RKO (cell line): ENCODE results near the gene VASN.
A peak's percentile ranks its signal among the peaks of the same experiment; 100 is the strongest.

ENCODE experiments used
- DNase-seq: peaks from one replicate; pipeline ENCODE4 v3.0.0-alpha.2; 2016; ENCODE audit warnings: low spot score

Gene VASN

DNA sequence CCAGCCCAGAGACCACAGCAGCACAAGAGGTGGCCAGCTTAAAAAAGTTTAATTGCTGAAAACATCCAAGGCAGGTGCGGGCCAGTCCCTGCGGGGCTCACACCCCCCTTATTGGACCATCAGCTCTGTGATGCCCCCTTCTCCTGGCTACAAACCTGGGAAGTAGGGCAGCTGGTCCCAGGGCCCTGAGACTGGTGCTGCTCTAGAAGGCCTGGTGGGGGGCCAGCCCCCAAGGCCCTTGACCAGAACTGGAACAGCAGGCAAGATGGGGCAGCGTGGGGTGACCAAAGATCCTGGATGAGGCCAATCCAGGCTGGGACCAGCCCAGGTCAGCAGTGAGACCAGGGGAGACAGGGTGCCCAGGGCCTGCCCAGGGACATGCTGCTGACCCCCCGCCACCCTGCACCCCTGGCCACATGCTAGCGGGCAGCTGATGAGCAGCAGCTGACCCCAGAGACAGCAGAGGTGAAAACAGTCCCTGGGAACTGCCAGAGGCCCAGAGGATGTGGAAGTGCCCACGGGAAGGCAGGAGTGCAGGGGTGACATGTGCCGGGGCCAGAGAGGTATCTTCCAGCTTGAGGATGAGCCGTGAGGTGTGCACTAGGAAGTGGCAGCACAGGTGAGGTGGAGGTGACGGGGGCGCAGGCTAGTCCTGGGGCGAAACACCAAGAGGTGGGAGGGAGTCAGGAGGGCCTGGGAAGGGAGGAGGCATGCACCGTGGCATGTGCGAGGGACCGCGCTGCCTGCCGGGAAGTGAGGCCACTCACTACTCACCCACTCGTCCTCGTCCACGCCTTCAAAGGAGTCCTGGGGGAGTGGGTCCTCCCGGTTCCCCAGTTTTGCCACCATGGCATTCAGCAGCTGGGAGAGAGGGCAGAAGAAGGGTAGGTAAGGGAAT lies 16.9 kb upstream of the VASN start:
- no peak for DNase-seq

DNA sequence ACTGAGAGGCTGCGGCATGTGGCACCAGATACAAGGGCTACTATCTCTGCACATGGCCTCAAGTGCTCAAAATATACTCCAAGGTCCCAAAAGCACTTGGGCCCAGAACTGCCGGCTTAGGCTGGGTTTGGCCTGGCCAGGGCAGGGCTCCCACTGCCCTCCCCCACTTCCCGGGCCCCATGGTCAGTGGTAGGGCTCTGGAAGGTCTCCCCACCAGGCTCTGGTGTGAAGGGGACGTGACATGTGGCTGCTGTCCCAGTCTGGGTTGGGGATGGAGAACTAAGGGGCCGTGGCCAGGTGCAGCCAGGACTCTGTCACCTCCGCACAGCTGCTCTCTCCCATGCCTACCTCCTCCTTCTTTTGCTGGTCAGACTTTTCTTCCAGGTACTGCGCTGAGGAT lies 14.8 kb upstream of the VASN start:
- DNase-seq, result no peak

DNA sequence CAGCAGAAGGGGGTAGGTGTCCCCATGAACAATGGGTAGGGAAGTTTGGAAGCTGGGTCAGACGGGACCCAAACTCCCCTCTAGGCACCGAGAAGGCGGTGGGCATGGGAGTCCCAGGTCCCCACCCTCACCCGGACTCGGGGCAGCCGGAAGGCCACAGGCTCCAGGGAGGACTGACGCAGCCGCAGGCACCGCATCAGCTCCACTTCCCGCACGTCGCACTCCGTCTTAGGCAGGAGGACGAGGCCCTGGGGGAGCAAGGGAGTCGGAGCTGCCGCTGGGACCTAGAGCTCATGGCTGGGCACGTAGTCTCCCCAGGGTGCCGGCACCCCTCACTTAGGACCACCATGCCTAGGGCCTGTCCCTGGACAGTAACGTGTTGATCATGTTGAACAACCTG lies 13.4 kb upstream of the VASN start:
- no peak for DNase-seq

DNA sequence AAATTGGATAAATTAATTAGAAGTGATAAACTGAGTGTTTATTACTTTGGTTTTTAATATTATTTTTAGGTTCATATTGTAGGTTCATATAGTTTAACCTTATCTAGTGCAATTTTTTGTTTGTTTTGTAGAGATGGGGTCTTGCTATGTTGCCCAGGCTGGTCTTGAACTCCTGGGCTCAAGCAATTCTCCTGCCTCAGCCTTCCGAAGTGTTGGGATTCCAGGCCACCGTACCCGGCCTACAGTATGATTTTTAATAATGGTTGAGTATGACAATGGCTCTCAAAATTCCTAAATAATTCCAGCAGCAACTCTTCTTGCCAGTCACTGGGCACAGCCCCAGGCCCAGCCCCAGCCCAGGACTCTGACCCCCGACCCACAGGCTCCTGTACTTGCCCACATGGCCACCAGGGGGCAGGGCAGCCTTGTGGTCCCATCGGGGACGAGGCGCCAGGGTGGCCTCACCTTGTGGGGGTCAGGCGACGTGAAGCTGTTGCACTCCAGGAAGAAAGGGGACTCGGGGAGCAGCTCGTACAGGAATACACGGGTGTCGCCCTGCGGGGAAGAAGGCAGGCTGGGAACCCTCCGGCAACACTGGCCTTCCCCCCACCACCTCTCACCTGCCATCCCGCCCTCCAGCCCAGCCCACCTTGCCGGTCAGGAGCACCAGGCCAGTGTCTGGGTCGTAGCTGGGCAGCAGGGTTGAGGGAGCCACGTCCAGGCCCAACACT lies 12.7 kb upstream of the VASN start:
- DNase-seq, result no peak

DNA sequence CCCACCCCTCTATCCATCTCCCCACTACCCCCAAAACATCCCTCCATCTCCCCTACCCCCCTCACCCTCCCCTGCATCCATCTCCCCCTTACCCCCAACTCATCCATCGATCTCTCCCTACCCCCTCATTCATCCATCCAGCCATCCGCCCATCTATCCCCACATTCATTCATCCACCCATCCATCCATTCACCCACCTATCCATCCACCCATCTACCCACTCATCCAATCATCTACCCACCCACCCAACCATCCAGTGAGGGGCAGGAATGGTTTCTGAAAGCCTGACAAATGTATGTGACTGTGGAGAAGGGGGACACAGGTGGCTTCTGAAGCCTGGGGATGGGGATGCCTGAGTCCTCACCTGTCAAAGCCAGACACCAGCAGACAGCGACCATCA lies 11.7 kb upstream of the VASN start:
- no peak for DNase-seq

DNA sequence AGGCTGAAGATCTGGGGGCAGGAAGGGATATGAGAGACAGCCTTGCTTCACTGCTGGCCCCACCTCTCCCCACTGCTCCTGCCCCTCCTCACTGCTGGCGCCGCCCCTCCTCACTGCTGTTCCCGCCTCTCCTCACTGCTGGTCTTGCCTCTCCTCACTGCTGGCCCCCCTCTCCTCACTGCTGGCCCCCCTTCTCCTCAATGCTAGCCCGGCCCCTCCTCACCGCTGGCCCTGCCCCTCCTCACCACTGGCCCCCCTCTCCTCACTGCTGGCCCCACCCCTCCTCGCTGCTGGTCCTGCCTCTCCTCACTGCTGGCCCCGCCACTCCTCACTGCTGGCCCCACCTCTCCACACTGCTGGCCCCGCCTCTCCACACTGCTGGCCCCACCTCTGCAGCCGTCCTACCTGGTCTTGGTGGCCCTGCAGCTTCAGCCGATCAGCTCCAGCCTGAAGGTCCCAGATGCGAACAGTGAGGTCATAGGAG lies 11.1 kb upstream of the VASN start:
- DNase-seq, result no peak

DNA sequence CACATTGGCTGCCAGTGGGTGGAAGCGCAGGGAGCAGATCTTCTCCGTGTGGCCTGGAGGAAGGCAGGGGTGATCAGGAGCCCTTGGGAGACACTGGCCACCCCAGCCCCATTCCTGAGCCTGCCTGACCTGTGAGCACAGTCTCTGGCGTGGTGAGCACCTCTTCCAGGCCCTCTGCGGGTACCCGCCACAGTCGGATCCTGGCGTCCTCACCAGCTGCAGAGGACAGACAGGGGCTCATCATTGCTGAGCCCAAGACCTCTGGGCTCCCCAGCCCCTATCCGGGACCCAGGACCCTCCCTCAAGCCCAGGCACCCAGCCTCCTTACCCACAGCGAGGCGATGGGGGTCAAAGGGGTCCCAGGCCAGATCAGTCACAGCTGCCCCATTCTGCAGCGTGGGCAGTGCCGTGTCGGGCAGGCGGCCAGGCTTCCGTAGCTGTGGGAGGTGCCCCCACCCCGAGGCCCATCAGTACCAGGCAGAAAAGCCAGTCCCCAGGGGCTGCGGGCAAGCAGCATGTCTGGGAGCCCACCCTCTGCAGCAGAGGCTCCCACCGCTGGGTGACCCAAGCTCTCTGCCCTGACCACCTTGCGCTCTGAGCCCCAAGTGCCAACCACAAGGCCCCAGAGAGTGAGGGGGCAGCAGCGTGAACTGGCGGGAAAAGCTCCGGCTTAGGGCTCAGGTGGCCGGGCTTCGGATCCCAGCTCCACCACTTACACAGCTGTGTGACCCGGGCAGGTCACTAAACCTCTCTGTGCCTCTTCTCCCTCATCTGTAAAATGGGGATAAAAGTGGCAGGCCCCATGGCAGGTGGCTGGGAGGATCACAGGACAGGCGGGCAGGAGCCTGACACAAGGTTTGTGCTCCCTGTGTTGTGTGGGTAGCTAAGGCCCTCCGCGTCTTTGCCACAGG lies 10.4 kb upstream of the VASN start:
- DNase-seq, result no peak

DNA sequence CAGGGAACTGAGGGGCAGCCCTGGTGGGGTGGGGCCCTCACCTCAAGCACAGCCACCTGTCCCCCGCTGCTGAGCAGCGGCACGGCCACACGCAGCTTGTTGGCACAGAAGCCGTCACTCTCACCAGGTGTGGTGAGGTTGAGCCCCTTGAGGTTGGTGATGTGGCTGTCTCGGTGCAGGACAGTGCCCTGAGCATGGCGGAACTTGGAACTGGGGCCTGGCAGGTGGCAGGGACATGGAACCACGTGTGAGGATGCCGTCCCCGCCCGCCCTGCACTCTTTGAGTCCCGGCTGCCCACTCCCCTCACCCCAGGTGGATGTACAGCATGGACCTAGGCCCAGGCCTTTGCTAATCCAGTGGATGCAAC lies 9.7 kb upstream of the VASN start:
- no peak for DNase-seq

DNA sequence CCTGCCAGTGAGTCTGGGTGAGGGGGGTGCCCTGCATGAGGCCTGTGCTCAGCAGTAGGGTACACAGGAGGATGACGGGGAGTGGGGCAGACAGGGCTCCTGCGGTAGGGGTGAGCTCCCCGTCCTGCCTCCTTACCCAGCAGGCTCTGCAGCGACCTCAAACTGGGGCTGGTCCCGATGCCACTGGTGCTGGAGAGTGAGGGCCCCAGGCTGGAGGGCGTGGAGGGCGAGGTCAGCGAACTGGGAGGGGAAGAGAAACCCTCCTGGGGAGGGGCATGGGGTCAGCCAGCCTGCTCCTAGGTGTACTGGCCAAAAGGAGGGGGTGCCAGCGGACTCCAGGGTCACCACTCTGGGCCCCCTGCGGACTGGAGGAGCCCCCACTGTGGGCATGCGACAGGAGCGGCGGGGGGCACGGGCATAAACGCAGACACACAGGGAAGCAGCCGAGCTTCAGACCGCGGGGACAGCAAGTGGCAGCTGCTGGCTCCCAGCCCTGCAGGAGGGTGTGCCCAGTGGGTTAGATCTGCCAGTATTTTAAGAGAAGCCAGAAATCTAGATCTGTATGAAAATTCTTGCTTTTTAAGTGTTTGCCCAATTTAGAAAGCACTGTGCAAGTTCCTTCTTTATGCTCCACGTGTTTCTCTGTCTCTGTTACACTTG lies 9.0 kb upstream of the VASN start:
- DNase-seq, result no peak

DNA sequence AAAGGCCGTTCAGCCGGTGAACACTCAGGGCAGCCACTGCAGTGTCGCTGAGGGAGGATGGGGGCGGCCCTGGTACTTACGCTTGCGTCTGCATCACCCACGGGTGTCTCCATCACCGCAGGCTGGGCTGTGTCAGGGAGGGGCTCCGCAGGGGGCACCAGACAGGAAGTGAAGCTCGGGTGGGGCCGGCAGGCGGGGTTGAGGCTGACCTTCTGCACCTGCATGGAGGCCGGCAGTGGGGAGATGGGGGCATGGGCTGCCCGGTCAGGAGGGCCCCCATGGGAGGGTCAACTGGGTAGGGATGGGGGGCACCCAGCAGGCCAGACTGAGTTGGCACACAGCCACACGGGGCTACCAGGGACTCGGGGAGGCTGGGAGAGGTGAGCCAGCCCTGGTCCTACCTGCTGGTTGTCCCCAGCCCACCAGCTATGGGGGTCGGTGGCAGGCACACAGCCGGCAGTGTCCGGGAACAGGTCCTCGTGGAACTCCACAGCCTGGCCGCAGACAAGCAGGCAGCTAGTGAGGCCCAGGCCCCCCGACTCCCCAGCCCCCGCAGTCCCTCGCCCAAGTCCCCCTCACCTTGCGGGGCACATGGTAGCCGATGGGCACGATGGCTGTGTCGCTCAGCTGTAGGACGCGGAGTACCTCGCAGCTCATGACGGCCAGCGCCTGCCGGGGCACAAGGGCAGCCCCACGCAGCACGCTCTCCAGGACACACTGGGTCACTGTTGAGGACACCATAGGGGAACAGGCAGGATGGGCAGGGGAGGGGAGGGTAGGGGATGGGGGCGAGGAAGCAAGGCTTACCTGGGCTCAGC lies 7.2 kb upstream of the VASN start:
- no peak for DNase-seq

DNA sequence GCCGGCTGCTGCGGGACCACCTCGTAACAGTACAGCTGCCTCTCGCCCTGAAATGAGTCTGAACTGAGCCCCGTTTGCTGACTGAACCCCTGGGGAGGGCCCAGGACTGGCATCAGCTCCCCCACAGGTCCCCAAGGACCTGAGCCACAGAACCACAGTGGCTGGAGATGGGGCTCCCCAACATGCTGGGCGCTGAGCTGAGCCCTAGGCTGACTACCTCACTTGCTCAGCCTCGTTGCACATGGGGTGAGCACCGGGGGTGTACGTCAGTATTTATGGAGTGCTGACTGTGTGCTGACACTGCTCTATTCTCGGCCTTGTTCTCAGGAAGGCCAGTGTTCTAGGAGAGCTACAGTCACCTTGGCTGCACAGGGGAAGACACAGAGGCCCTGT lies 6.6 kb upstream of the VASN start:
- DNase-seq, result no peak

DNA sequence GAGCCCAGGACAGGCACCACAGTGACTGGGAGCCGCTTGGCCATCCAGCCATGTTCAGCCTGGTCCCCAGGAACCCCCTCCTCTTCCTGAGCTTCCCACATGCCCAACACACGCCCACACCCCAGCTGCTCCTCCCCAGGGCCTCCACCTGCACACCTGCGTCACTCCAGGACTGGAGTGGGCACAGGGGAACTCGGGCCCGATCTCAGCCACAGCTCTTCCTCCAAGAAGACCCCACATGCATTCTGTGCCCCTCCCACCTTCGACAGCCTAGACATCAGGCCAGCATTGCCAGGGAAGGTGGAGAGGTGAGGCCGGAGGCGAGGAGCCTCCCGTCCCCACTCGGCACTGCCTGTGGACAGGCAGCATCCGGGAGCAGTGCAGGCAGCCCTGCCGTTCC lies 6.0 kb upstream of the VASN start:
- no peak for DNase-seq

DNA sequence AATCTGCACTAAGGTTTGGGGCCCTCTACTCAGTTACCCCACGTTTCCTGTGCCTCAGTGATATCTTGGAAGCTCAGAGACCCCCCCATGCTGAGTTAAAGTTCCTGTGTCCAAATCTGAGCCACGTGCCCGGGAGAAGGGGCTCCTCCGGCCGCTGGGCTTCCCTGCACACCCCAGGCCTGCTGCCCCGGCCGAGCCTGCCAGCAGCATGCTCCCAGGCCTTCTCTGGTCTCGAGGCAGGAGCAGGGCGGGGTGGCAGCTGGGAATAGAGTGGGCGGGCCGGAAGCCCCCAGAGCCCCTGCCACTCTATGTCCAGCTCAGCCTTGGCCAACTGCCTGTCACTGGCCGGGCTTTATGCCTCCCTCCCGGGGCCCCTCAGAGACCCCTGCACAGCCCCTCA lies 5.6 kb upstream of the VASN start:
- no peak for DNase-seq

DNA sequence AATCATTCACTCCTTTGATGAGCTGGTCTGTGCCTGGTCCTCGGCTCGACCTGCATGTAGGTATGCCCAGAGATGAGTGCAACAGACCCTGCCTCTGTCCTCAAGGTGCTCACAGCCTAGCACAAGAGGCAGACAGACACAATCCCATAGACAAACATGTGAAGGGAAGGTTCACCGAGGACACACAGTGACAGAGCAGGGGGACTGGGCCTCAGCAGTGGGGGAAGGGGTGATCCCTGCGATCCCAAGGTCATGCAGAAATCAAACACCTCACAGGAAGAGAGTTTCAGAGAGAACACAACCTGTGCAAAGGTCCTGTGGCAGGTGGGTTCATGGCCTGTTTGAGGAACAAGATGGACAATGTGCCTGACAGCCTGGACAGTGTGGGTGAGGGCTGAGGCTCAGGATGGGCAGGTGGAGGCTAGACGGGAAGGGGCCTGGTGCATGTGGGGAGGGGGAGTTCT lies 4.2 kb upstream of the VASN start:
- DNase-seq, result no peak

DNA sequence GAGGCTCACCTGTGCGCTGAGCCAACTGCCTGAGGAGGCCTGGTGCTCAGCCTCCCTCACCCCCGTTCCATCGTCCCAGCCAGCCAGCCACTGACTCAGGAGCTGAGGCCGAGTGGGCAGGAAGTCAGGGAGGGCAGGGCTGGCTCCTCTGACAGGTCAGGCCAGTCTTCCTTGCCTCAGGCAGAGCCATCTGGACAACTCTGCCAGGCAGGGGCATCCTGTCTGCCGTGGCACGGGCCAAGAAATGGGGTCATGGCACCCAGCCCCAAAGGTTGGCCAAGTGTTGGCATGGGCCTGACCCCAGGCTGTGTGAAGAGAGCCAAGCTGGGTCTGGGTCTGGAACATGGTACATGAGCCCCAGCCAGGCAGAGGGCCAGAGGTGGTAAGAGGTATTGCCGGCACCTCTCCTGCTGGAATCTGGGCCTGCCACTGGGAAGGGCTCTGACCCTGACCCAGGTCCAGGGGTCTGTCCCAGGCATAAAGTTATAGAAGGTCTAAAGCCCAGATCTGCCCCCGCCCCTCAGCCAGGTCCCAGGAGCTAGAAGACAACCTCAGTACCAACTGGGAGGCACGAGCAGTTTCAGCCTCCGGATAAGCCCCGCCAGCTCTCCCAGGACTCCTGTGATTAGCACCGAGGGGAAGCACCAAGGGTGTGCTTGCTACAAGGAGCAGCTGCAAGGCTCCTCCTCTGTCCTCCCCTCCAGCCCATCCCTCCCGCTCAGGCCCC lies 2.5 kb upstream of the VASN start:
- no peak for DNase-seq

DNA sequence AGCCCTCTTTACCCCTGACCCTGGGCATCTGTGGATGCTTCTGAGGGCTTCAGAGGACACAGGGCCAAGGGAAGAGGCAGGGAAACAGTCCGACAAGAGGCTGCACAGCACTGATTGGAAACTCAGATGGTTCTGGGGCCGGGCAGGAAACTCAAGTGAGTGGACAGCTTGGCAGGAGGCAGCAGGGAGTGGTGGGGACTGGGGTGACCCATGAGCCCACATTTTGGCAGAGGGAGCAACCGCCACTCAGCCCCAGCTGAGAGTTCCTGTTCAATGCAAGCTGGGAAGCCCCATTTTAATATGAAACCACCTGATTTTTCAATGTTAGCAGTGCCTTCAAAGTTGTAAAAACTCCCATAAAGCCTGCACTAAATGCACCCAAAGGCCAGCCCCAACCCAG lies 1.5 kb upstream of the VASN start:
- no peak for DNase-seq

DNA sequence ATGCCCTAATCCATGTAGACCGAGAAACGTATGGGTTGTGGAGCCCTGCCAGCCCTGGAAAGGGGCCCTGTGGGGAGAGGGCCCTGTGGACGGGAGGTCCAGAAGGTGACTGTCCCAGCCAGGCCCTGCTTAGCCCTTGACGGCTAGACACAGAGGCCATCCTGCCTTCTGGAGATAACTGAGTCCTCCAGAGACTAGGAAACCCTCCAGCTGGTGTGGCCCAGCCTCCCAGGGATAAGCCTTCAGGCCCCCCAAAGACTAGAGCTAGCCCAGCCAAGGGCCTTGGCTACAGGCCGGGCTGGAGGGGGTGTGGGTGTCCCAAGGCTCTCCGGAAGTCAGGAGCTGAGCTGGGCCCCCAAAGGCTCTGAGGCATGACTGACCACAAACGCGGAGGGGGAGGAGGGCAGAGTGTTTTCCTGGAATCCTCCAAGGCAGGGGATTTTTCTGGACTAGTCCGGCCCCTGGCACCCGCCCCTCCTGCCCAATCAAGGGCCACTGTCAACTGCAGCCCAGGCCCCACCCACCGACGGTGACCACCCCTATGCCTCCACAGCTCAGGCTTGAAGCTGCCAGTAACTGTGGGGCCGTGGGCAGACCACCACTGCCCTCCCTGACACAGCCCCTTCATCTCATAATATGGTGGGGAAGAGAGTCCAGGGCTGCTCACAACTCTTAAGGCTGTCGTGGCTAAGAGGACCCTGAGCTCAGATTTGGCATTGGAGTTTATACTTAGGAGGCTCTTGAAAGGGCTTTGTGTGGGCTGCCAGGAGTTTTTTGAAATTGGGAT lies 885 bp upstream of the VASN start:
- DNase-seq, result no peak

DNA sequence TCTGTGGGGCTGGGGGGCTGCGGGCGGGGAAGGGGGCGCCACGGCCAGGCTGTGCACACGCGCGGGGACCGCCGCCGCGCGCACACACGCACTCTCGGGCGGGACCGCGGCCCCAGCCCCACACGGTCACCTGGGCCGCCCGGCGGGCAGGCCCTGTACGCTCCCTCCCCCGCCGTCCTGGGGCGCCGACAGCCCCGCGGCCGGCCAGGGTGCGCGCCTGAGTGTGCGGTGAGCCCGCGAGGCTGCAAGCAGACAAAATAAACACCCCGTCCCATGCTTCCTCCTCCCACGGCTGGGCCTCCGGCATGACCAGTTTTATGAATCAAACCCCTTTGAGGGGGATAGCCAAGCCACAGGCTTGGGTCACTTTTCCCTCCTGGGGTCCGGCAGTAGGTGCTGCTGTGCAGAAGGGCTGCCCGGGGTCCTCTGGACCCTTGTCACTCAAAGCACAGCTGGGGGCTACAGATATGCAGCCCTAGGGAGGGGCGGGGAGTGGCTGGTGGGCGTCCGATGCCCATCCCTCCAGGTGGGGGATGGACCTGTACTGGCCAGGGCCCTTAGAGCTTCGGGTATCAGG lies 441 bp downstream of the VASN start:
- peak; percentile 56 for DNase-seq
